Measurements from ENCODE around the gene ARF3.

DNA sequence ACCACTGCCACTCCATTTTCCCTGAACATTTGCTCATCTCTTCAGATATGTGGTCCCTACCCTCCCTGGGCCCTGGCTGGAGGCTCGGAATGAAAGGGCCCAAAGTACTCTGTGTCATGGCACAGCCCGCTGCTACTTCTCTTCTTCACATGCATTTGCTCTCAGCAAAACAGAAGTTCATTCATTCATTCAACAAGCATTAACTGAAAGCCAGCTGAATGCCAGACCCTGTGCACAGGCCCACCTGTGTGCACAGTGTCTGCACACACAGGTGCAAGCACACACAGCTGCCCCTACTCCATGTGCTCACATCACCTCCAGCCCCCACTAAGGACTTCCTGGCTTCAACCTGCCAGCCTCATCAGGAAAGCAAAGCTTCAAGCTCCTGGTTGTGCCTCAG, 28.6 kb upstream of the ARF3 start:
- TF ChIP-seq, protein P1, sequence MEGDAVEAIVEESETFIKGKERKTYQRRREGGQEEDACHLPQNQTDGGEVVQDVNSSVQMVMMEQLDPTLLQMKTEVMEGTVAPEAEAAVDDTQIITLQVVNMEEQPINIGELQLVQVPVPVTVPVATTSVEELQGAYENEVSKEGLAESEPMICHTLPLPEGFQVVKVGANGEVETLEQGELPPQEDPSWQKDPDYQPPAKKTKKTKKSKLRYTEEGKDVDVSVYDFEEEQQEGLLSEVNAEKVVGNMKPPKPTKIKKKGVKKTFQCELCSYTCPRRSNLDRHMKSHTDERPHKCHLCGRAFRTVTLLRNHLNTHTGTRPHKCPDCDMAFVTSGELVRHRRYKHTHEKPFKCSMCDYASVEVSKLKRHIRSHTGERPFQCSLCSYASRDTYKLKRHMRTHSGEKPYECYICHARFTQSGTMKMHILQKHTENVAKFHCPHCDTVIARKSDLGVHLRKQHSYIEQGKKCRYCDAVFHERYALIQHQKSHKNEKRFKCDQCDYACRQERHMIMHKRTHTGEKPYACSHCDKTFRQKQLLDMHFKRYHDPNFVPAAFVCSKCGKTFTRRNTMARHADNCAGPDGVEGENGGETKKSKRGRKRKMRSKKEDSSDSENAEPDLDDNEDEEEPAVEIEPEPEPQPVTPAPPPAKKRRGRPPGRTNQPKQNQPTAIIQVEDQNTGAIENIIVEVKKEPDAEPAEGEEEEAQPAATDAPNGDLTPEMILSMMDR (IDR thresholded peaks at IDR 0.05; ENCODE audit: low read depth, low read length): no peak
- no peak for TF ChIP-seq EZH2phosphoT487 (IDR thresholded peaks at IDR 0.05; ENCODE audit: low read depth)

Data from OCI-LY3 (cell line).